Measurements from ENCODE around the gene CACNA1S.

DNA sequence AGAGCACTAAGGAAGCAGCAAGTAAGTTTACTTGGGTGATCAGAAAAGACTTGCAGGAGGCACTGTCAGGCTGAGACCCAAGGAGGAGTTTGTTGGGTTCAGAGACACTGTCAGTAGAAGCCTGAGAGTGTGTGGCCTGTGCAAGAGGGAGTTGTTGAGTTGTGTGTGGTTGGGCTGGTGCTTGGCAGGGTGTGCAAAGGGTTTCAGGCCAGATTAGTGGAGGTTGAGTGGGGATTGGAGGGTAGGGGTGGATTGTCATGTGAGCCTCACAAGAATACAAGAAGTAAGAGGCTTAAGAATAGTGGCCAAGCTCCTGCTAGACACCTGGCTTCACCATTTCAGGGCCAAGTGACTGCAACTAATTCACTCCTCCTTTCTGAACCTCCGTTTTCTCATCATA, 79.8 kb downstream of the CACNA1S start:
- TF ChIP-seq, protein P1, sequence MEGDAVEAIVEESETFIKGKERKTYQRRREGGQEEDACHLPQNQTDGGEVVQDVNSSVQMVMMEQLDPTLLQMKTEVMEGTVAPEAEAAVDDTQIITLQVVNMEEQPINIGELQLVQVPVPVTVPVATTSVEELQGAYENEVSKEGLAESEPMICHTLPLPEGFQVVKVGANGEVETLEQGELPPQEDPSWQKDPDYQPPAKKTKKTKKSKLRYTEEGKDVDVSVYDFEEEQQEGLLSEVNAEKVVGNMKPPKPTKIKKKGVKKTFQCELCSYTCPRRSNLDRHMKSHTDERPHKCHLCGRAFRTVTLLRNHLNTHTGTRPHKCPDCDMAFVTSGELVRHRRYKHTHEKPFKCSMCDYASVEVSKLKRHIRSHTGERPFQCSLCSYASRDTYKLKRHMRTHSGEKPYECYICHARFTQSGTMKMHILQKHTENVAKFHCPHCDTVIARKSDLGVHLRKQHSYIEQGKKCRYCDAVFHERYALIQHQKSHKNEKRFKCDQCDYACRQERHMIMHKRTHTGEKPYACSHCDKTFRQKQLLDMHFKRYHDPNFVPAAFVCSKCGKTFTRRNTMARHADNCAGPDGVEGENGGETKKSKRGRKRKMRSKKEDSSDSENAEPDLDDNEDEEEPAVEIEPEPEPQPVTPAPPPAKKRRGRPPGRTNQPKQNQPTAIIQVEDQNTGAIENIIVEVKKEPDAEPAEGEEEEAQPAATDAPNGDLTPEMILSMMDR (IDR thresholded peaks at IDR 0.05): no peak
- no peak for TF ChIP-seq RAD21 (IDR thresholded peaks at IDR 0.05; ENCODE audit: low read length)
- TF ChIP-seq, protein P2, sequence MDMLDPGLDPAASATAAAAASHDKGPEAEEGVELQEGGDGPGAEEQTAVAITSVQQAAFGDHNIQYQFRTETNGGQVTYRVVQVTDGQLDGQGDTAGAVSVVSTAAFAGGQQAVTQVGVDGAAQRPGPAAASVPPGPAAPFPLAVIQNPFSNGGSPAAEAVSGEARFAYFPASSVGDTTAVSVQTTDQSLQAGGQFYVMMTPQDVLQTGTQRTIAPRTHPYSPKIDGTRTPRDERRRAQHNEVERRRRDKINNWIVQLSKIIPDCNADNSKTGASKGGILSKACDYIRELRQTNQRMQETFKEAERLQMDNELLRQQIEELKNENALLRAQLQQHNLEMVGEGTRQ (IDR thresholded peaks at IDR 0.05; ENCODE audit: borderline replicate concordance, low read depth, low read length): no peak
- TF ChIP-seq POLR2AphosphoS5 (IDR thresholded peaks at IDR 0.05; ENCODE audit: low read depth, low read length): no peak
- TF ChIP-seq EP300 (IDR thresholded peaks at IDR 0.05; ENCODE audit: borderline replicate concordance in 1 of 2, low read depth in 1 of 2, low read length in 1 of 2): no peak
- TF ChIP-seq JUND (IDR thresholded peaks at IDR 0.05): no peak
- no peak for TF ChIP-seq MXI1 (IDR thresholded peaks at IDR 0.05; ENCODE audit: low read depth, low read length)
- TF ChIP-seq, protein P3, sequence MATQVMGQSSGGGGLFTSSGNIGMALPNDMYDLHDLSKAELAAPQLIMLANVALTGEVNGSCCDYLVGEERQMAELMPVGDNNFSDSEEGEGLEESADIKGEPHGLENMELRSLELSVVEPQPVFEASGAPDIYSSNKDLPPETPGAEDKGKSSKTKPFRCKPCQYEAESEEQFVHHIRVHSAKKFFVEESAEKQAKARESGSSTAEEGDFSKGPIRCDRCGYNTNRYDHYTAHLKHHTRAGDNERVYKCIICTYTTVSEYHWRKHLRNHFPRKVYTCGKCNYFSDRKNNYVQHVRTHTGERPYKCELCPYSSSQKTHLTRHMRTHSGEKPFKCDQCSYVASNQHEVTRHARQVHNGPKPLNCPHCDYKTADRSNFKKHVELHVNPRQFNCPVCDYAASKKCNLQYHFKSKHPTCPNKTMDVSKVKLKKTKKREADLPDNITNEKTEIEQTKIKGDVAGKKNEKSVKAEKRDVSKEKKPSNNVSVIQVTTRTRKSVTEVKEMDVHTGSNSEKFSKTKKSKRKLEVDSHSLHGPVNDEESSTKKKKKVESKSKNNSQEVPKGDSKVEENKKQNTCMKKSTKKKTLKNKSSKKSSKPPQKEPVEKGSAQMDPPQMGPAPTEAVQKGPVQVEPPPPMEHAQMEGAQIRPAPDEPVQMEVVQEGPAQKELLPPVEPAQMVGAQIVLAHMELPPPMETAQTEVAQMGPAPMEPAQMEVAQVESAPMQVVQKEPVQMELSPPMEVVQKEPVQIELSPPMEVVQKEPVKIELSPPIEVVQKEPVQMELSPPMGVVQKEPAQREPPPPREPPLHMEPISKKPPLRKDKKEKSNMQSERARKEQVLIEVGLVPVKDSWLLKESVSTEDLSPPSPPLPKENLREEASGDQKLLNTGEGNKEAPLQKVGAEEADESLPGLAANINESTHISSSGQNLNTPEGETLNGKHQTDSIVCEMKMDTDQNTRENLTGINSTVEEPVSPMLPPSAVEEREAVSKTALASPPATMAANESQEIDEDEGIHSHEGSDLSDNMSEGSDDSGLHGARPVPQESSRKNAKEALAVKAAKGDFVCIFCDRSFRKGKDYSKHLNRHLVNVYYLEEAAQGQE (IDR thresholded peaks at IDR 0.05; ENCODE audit: low read depth, low read length): no peak
- TF ChIP-seq RCOR1 (IDR thresholded peaks at IDR 0.05; ENCODE audit: low read length): no peak
- no peak for TF ChIP-seq SIN3A (IDR thresholded peaks at IDR 0.05; ENCODE audit: borderline replicate concordance, low read depth, low read length)
- TF ChIP-seq TAF1 (IDR thresholded peaks at IDR 0.05; ENCODE audit: borderline replicate concordance, low read depth, low read length): no peak

All from SK-N-SH (cell line).